CD14-positive monocyte (primary cell): ENCODE measurements around the gene LRIT1. TPM values are rescaled to one million over a fixed set of nuclear protein-coding genes. Genes with fewer than 3 reads are reported as not detected.

Experiments
- DNase-seq, 3 donors: peaks; one replicate each; pipeline ENCODE4 v3.0.0-alpha.2; 2011 to 2022
- H2AFZ ChIP-seq: 2 replicates; pipeline ENCODE4 v1.6.0; 2012; ENCODE audit warnings: mild to moderate bottlenecking, low read depth, low read length, inconsistent platforms; ENCODE audit not compliant: insufficient read depth, poor library complexity, severe bottlenecking
- H3K27ac ChIP-seq, 2 donors: 1 replicate in 1 of 2; 2 replicates in 1 of 2; pipeline ENCODE4 v1.5.1; 2012 to 2013; ENCODE audit warnings: low read length in 2 of 2, control low read depth in 1 of 2, inconsistent platforms in 1 of 2, low read depth in 1 of 2, mild to moderate bottlenecking in 1 of 2
- H3K27me3 ChIP-seq, 2 donors: one replicate each; pipeline versions ENCODE4 v1.6.0 to v1.6.1; 2011 to 2013; ENCODE audit warnings: low read length in 2 of 2; ENCODE audit not compliant: control insufficient read depth in 2 of 2, insufficient read depth in 2 of 2
- H3K36me3 ChIP-seq, 2 donors: replicated peaks in 1 of 2; 1 replicate in 1 of 2; 2 replicates in 1 of 2; pipeline versions ENCODE4 v1.5.1 to v1.6.1; 2012 to 2013; ENCODE audit warnings: low read length in 2 of 2, control low read depth in 1 of 2, inconsistent platforms in 1 of 2, mild to moderate bottlenecking in 1 of 2; ENCODE audit not compliant: insufficient read depth in 2 of 2, control insufficient read depth in 1 of 2
- H3K4me1 ChIP-seq, 2 donors: 1 replicate in 1 of 2; 2 replicates in 1 of 2; pipeline versions ENCODE4 v1.5.1 to v1.6.1; 2012 to 2013; ENCODE audit warnings: low read length in 2 of 2, control low read depth in 1 of 2, inconsistent platforms in 1 of 2, mild to moderate bottlenecking in 1 of 2, moderate library complexity in 1 of 2; ENCODE audit not compliant: insufficient read depth in 2 of 2, control insufficient read depth in 1 of 2
- H3K4me2 ChIP-seq: replicated peaks from 2 replicates; pipeline ENCODE3; 2012; ENCODE audit warnings: low read length, moderate library complexity, mild to moderate bottlenecking; ENCODE audit not compliant: poor library complexity, severe bottlenecking; ENCODE audit errors: extremely low read depth
- H3K4me3 ChIP-seq, 3 experiments: fragments of 200-600 bp in 1 of 3; sonication (generic) in 1 of 3; replicated peaks in 1 of 3; 1 replicate in 2 of 3; 2 replicates in 1 of 3; pipeline ENCODE4 v1.5.1; 2011 to 2013; ENCODE audit warnings: low read length in 3 of 3, mild to moderate bottlenecking in 3 of 3, control low read depth in 2 of 3, low read depth in 2 of 3, inconsistent platforms in 1 of 3, moderate library complexity in 1 of 3
- H3K79me2 ChIP-seq: 2 replicates; pipeline ENCODE4 v1.6.0; 2012; ENCODE audit warnings: mild to moderate bottlenecking, control low read depth, inconsistent platforms, low read length, moderate library complexity; ENCODE audit not compliant: insufficient read depth
- H3K9ac ChIP-seq: 2 replicates; pipeline ENCODE4 v1.6.0; 2017; ENCODE audit warnings: low read length, mild to moderate bottlenecking; ENCODE audit not compliant: insufficient read depth, poor library complexity, severe bottlenecking
- H3K9me3 ChIP-seq, 2 donors: replicated peaks in 1 of 2; 1 replicate in 1 of 2; 2 replicates in 1 of 2; pipeline versions ENCODE4 v1.5.1 to v1.6.1; 2012 to 2013; ENCODE audit warnings: low read length in 2 of 2, control low read depth in 1 of 2; ENCODE audit not compliant: control insufficient read depth in 1 of 2, insufficient read depth in 1 of 2
- H4K20me1 ChIP-seq: 2 replicates; pipeline ENCODE4 v1.6.0; 2012; ENCODE audit warnings: mild to moderate bottlenecking, low read length, control low read depth, moderate library complexity; ENCODE audit not compliant: insufficient read depth
- H3K27ac Mint-ChIP-seq, 7 donors: one replicate each; pipeline ENCODE4 v1.8.0; 2020; ENCODE audit warnings: mild to moderate bottlenecking in 7 of 7, mixed read lengths in 7 of 7, moderate library complexity in 6 of 7, inconsistent platforms in 2 of 7
- H3K27me3 Mint-ChIP-seq, 3 donors: one replicate each; pipeline ENCODE4 v1.8.0; 2021 to 2022; ENCODE audit warnings: low read depth in 3 of 3, mild to moderate bottlenecking in 3 of 3, mixed read lengths in 3 of 3, moderate library complexity in 3 of 3, inconsistent platforms in 1 of 3
- H3K36me3 Mint-ChIP-seq, 2 donors: one replicate each; pipeline ENCODE4 v1.8.0; 2020; ENCODE audit warnings: mixed read lengths in 2 of 2, inconsistent platforms in 1 of 2, mild to moderate bottlenecking in 1 of 2
- H3K4me1 Mint-ChIP-seq: one replicate; pipeline ENCODE4 v1.8.0; 2020; ENCODE audit warnings: mild to moderate bottlenecking, mixed read lengths
- H3K4me3 Mint-ChIP-seq, 2 donors: one replicate each; pipeline ENCODE4 v1.8.0; 2020; ENCODE audit warnings: mild to moderate bottlenecking in 2 of 2, mixed read lengths in 2 of 2, moderate library complexity in 1 of 2
- H3K9me3 Mint-ChIP-seq, 7 donors: one replicate each; pipeline ENCODE4 v1.8.0; 2020 to 2022; ENCODE audit warnings: mixed read lengths in 7 of 7, mild to moderate bottlenecking in 6 of 7, moderate library complexity in 6 of 7, inconsistent platforms in 2 of 7
- CTCF ChIP-seq: fragments of 200-600 bp; IDR thresholded peaks from one replicate; pipeline ENCODE4 v1.8.0; 2022; ENCODE audit warnings: antibody characterized with exemption, mild to moderate bottlenecking
- WGBS: methylation state at CpG from one replicate; pipeline ENCODE4 v1.1.5; 2013; ENCODE audit warnings: missing lambda C conversion rate; ENCODE audit not compliant: insufficient coverage; 5-methylcytosine and 5-hydroxymethylcytosine counted together
- intact Hi-C, 2 donors: fragments of 100-400 bp; cut with micrococcal nuclease; formaldehyde crosslinking; loops; one replicate each; pipeline versions ENCODE4 v1.15.0 to v1.15.1; 2023
- polyA plus RNA-seq, 3 donors: library from polyadenylated mRNA; depleted of rRNA in 1 of 3; unstranded in 2 of 3; stranded (reverse) in 1 of 3; fragments of 300-500 nt in 2 of 3; fragments of >200 nt in 1 of 3; fragmentation: Illumina TruSeq in 2 of 3; gene quantifications; 1 replicate in 2 of 3; 2 replicates in 1 of 3; pipeline ENCODE4 v1.2.3, GENCODE V29; 2012 to 2021

The LRIT1 gene
- polyA plus RNA-seq, 3 donors = not detected

GRCh38 chr10:84191106-84191505 is 50.2 kb downstream of the LRIT1 start:
- peaks cover 0 to 13% of the 10 kb centered on the region in 2 donors for H3K9me3 ChIP-seq
- H2AFZ ChIP-seq = no peak overlapping the region
- H3K4me1 Mint-ChIP-seq = no peaks in the 10 kb centered on the region
- no peak overlapping the region for H3K27ac ChIP-seq
- no peak overlapping the region for H3K9ac ChIP-seq
- no peaks in the 10 kb centered on the region for H3K36me3 Mint-ChIP-seq
- WGBS = 68% methylated on average over 4 of the region's 5 CpGs
- no peaks in the 10 kb centered on the region for H4K20me1 ChIP-seq
- H3K4me2 ChIP-seq = no peak overlapping the region
- no peaks in the 10 kb centered on the region for H3K36me3 ChIP-seq
- no peak overlapping the region for H3K4me3 Mint-ChIP-seq
- no peaks in the 10 kb centered on the region for H3K4me1 ChIP-seq
- H3K4me3 ChIP-seq = no peak overlapping the region
- TF ChIP-seq CTCF = no peak
- H3K27me3 ChIP-seq = peaks cover 29 to 35% of the 10 kb centered on the region in 2 donors
- intact Hi-C loops = no loop called here
- H3K27ac Mint-ChIP-seq = no peak overlapping the region
- peaks cover 0 to 1% (median 0%) of the 10 kb centered on the region in 7 donors for H3K9me3 Mint-ChIP-seq
- H3K27me3 Mint-ChIP-seq = peaks cover 30 to 45% (median 36%) of the 10 kb centered on the region in 3 donors
- DNase-seq = no peak
- H3K79me2 ChIP-seq = no peaks in the 10 kb centered on the region

GRCh38 chr10:84190621-84191020 is 50.7 kb downstream of the LRIT1 start:
- Histone ChIP-seq H3K27me3 (peaks cover 24 to 30% of the 10 kb centered on the region in 2 donors), H3K9me3 (peaks cover 0 to 13% of the 10 kb centered on the region in 2 donors), H4K20me1 (no peaks in the 10 kb centered on the region), H3K4me3 (no peak overlapping the region), H3K27ac (no peak overlapping the region), H3K4me1 (no peaks in the 10 kb centered on the region), H2AFZ (no peak overlapping the region), H3K9ac (no peak overlapping the region), H3K4me2 (no peak overlapping the region), H3K36me3 (no peaks in the 10 kb centered on the region), H3K79me2 (no peaks in the 10 kb centered on the region)
- no peak for DNase-seq
- Mint-ChIP-seq H3K9me3 (peaks cover 0 to 1% (median 0%) of the 10 kb centered on the region in 7 donors), H3K27me3 (peaks cover 25 to 40% (median 31%) of the 10 kb centered on the region in 3 donors), H3K36me3 (no peaks in the 10 kb centered on the region), H3K4me3 (no peak overlapping the region), H3K4me1 (no peaks in the 10 kb centered on the region), H3K27ac (no peak overlapping the region)
- intact Hi-C loops = no loop called here
- no peak for TF ChIP-seq CTCF
- WGBS = 85% methylated on average over 2 of the region's 3 CpGs
